Vagina (tissue), 2 donors: Measurements from ENCODE around the gene GALNT12. TPM values are rescaled to one million over a fixed set of nuclear protein-coding genes. Genes with fewer than 3 reads are reported as not detected.
A peak's percentile ranks its signal among the peaks of the same experiment; 100 is the strongest.

Source experiments
- DNase-seq, 2 donors: peaks; one replicate each; pipeline ENCODE4 v3.0.0-alpha.2; 2017; ENCODE audit errors: extremely low spot score in 2 of 2
- H3K27ac ChIP-seq: fragments of 200-600 bp; sonication (generic); one replicate; pipeline ENCODE4 v1.5.1; 2019
- H3K27me3 ChIP-seq: fragments of 200-600 bp; sonication (generic); one replicate; pipeline ENCODE4 v1.5.1; 2019
- H3K36me3 ChIP-seq, 2 donors: fragments of 200-600 bp; sonication (generic); one replicate each; pipeline ENCODE4 v1.5.1; 2017 to 2019
- H3K4me1 ChIP-seq: fragments of 200-600 bp; sonication (generic); one replicate; pipeline ENCODE4 v1.5.1; 2019
- H3K4me3 ChIP-seq, 2 donors: fragments of 200-600 bp; sonication (generic); 1 replicate in 1 of 2; 2 replicates in 1 of 2; pipeline ENCODE4 v1.5.1; 2016 to 2019
- H3K9me3 ChIP-seq: fragments of 200-600 bp; sonication (generic); one replicate; pipeline ENCODE4 v1.5.1; 2019
- POLR2A ChIP-seq, 2 donors: fragments of 450-650 bp; IDR thresholded peaks; one replicate each; pipeline ENCODE4 v1.6.1; 2017; ENCODE audit warnings: antibody characterized with exemption in 2 of 2, mild to moderate bottlenecking in 2 of 2, moderate library complexity in 2 of 2
- POLR2AphosphoS5 ChIP-seq, 2 donors: sonication (generic); formaldehyde crosslinking; IDR thresholded peaks; one replicate each; pipeline ENCODE4 v1.9.0; 2017; ENCODE audit warnings: antibody characterized with exemption in 2 of 2, mild to moderate bottlenecking in 2 of 2, low read depth in 1 of 2; ENCODE audit not compliant: insufficient read depth in 1 of 2
- intact Hi-C: fragments of 100-400 bp; cut with DNase I; formaldehyde crosslinking; loops from one replicate; pipeline ENCODE4 v1.15.1; 2023
- total RNA-seq: library from RNA; depleted of rRNA; stranded (reverse); fragments of >200 nt; gene quantifications from one replicate; pipeline ENCODE4 v1.2.3, GENCODE V29; 2016
- TF ChIP-seq, protein P1 (sequence below), 3 experiments: fragments of 450-650 bp in 2 of 3; fragments of 200-600 bp in 1 of 3; sonication (generic) in 1 of 3; IDR thresholded peaks; one replicate each; pipeline ENCODE4 v1.5.1; 2017 to 2019; ENCODE audit warnings: antibody characterized with exemption in 3 of 3, mild to moderate bottlenecking in 2 of 3, moderate library complexity in 2 of 3

GALNT12 gene
- total RNA-seq, 1 donor from 2014 or later, result 5.4 TPM

DNA sequence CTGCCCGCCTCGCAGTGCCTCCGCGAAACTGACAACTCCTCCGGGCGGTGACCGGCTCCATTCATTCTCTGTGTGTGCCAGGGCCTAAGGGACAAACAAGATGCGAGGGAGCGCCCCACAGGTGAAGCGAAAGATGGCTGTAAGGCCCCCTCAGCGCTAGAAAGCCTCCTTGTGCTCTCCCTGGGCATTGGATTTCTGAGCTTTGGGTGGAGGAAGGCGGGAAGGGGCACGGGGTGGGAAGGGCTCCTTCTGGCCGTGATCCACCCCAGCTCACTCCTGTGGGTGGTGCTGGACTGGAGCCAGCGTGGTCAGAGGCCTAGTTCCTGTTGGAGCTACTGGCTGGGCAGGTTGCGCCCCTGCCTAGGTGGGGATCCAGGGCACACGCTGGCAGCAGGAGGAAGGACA, 943 bp downstream of the GALNT12 start:
- Histone ChIP-seq H3K4me1 (peaks cover 29% of the 10 kb centered on the region), H3K36me3 (no peaks in the 10 kb centered on the region), H3K4me3 (peak overlapping the region; percentile 42 to 63), H3K27me3 (no peaks in the 10 kb centered on the region), H3K9me3 (no peaks in the 10 kb centered on the region), H3K27ac (no peak overlapping the region)
- intact Hi-C loops, result no loop called here
- TF ChIP-seq, protein P1, sequence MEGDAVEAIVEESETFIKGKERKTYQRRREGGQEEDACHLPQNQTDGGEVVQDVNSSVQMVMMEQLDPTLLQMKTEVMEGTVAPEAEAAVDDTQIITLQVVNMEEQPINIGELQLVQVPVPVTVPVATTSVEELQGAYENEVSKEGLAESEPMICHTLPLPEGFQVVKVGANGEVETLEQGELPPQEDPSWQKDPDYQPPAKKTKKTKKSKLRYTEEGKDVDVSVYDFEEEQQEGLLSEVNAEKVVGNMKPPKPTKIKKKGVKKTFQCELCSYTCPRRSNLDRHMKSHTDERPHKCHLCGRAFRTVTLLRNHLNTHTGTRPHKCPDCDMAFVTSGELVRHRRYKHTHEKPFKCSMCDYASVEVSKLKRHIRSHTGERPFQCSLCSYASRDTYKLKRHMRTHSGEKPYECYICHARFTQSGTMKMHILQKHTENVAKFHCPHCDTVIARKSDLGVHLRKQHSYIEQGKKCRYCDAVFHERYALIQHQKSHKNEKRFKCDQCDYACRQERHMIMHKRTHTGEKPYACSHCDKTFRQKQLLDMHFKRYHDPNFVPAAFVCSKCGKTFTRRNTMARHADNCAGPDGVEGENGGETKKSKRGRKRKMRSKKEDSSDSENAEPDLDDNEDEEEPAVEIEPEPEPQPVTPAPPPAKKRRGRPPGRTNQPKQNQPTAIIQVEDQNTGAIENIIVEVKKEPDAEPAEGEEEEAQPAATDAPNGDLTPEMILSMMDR (IDR thresholded peaks at IDR 0.05), result no peak
- TF ChIP-seq POLR2AphosphoS5 (IDR thresholded peaks at IDR 0.05; ENCODE audit: insufficient read depth in 1 of 2, low read depth in 1 of 2), result no peak
- no peak for TF ChIP-seq POLR2A (IDR thresholded peaks at IDR 0.05)
- DNase-seq, result no peak

DNA sequence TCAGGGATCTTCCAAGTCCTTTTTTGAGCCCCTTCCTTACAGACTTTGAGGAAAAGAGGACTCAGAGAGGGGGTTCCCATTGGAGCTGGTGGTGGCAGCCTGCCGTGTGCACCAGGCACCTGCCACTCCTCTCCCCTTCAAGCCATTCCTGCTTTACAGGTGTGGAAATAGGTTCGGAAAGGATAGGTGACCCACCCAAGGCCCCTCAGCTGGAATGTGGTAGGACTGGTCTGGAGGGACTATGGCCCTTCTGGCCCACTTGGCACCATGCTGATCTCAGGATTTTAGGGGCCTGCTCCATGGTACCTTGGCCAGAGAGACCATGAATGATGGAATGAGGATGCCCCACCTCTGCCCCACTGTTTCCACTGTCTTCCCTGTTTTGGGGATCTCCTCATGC, 1.4 kb downstream of the GALNT12 start:
- Histone ChIP-seq H3K36me3 (no peaks in the 10 kb centered on the region), H3K27ac (no peak overlapping the region), H3K4me1 (peaks cover 29% of the 10 kb centered on the region), H3K4me3 (no peak overlapping the region), H3K9me3 (no peaks in the 10 kb centered on the region), H3K27me3 (no peaks in the 10 kb centered on the region)
- TF ChIP-seq POLR2AphosphoS5 (IDR thresholded peaks at IDR 0.05; ENCODE audit: insufficient read depth in 1 of 2, low read depth in 1 of 2), result no peak
- TF ChIP-seq POLR2A (IDR thresholded peaks at IDR 0.05), result no peak
- TF ChIP-seq, protein P1 (IDR thresholded peaks at IDR 0.05), result no peak
- no peak for DNase-seq
- intact Hi-C loops, result no loop called here

DNA sequence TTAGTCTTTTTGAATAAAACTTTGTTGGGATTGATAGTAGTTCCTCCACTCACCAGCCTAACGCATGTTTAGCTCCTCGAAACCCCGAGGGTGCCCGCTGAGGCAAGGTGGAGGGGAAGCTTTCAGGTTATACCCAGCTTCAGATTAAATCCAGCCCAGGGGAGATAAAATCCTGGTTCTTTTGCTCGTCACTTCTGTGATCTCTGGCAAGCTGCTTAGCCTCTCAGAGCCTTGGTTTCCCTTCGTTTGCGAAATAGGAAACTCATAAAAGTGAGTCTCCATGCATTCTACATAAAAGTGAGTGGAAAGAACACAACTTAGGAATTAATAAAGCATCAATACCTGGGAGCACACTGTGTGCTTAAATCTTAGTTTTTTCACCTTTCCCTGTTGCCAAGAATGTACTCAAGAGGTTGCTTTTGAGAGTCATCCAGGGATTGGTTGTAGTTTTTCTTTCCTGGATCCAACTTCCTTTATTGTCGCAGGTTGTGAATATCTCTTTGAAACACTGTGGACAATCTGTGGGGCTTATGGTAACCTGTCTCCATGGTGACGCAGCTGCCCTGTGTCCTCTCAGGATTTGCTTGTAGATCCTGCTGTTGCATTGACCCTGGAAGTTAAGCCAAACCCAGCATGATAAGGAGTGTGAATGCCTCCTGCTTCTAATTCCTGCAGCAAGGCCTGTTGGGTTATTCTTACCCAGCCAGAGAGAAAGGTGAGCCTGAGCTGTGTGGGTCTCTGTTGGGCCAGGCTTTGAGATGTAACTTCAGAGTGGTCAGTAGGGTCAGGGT, 2.0 kb downstream of the GALNT12 start:
- Histone ChIP-seq H3K27me3 (no peaks in the 10 kb centered on the region), H3K4me3 (no peak overlapping the region), H3K4me1 (peaks cover 29% of the 10 kb centered on the region), H3K27ac (no peak overlapping the region), H3K36me3 (no peaks in the 10 kb centered on the region), H3K9me3 (no peaks in the 10 kb centered on the region)
- DNase-seq, result no peak
- intact Hi-C loops, result no loop called here
- TF ChIP-seq POLR2A (IDR thresholded peaks at IDR 0.05), result no peak
- TF ChIP-seq, protein P1 (IDR thresholded peaks at IDR 0.05), result no peak

DNA sequence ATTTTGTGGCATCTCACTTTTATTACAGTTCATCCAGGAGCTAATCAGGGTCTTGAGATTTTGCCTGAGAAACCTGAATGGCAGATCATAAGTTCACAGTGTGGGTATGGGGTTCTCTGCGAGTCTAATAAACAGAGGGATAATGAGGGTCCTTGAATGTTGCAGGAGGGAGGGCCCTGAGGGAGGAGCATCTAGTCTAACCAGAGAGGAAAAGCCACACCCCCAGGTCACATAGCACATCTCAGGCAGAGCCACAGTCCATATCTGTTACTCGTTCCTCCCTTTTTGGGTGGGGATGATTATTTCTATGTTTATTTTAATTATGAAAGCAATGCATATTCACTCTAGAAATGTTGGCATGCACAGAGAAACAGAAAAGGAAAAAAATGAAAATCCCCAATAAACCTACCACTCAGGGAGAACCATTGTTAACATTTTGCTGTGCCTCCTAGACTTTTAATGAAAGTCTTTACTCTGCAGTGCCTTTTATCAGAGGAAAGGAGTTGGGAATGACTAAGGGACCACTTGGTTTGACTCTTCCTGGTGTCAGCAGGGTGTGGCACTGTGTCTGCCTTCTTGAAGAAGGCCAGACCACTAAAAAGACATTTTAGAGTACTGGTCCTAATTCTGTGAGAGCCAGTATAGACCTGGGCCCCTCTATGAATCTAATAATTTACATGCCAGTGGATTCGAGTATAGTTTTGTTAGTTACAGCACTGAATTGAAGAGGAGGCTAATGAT, 2.8 kb downstream of the GALNT12 start:
- Histone ChIP-seq H3K4me1 (peaks cover 25% of the 10 kb centered on the region), H3K4me3 (no peak overlapping the region), H3K9me3 (no peaks in the 10 kb centered on the region), H3K27me3 (no peaks in the 10 kb centered on the region), H3K27ac (no peak overlapping the region), H3K36me3 (no peaks in the 10 kb centered on the region)
- TF ChIP-seq, protein P1 (IDR thresholded peaks at IDR 0.05), result no peak
- TF ChIP-seq POLR2AphosphoS5 (IDR thresholded peaks at IDR 0.05; ENCODE audit: insufficient read depth in 1 of 2, low read depth in 1 of 2) (no peak), POLR2A (IDR thresholded peaks at IDR 0.05) (no peak)
- no peak for DNase-seq
- intact Hi-C loops, result no loop called here
